Pancreas (tissue), 10 donors: ENCODE measurements around the gene KANTR. TPM values are rescaled to one million over a fixed set of nuclear protein-coding genes. Genes with fewer than 3 reads are reported as not detected.

ENCODE experiments used
- ATAC-seq, 4 donors: fragments of 200-7000 bp; cut with Tn5 transposase; one replicate each; pipeline versions ENCODE4 v1.8.0 to v1.9.1; 2020; ENCODE audit warnings: mild to moderate bottlenecking in 4 of 4, moderate library complexity in 4 of 4
- DNase-seq, 6 donors: peaks; one replicate each; pipeline ENCODE4 v3.0.0-alpha.2; 2020
- FAIRE-seq: peaks from 2 replicates; lab custom pipeline; 2012; peaks lifted over from hg19 to GRCh38; lab: Jason Lieb, UNC
- H3K27ac ChIP-seq, 4 donors: fragments of 200-600 bp; sonication (generic); 1 replicate in 3 of 4; 2 replicates in 1 of 4; pipeline versions ENCODE4 v1.5.0 to v1.8.0; 2020
- H3K27me3 ChIP-seq, 4 donors: fragments of 200-600 bp; one replicate each; pipeline ENCODE4 v1.8.0; 2021
- H3K36me3 ChIP-seq, 3 donors: fragments of 200-600 bp; sonication (generic) in 1 of 3; one replicate each; pipeline versions ENCODE4 v1.5.0 to v1.8.0; 2020 to 2021
- H3K4me1 ChIP-seq, 3 donors: fragments of 200-600 bp; one replicate each; pipeline ENCODE4 v1.8.0; 2021
- H3K4me3 ChIP-seq, 4 donors: fragments of 200-600 bp; sonication (generic) in 2 of 4; one replicate each; pipeline versions ENCODE4 v1.5.0 to v1.8.0; 2020 to 2021
- H3K9me3 ChIP-seq, 4 donors: fragments of 200-600 bp; one replicate each; pipeline ENCODE4 v1.8.0; 2021
- CTCF ChIP-seq, 4 donors: fragments of 200-600 bp; sonication (generic) in 3 of 4; IDR thresholded peaks; one replicate each; pipeline versions ENCODE4 v1.5.0 to v1.8.0; 2021; ENCODE audit warnings: antibody characterized with exemption in 4 of 4
- WGBS, 2 donors: extraction: QIAGEN DNeasy Blood & Tissue Kit; methylation state at CpG; one replicate each; pipeline ENCODE4 v1.1.7; 2013; 5-methylcytosine and 5-hydroxymethylcytosine counted together
- intact Hi-C, 3 donors: fragments of 100-400 bp; cut with DNase I; formaldehyde crosslinking; loops; one replicate each; pipeline versions ENCODE4 v1.11.1 to v1.14.2; 2022
- polyA plus RNA-seq, 2 donors: library from polyadenylated mRNA; stranded (reverse); fragments of 200-250 nt; gene quantifications; one replicate each; pipeline ENCODE4 v1.2.3, GENCODE V29; 2013
- total RNA-seq, 6 donors: library from RNA; stranded (reverse); fragmentation: NEBNext Ultra II Directional in 4 of 6; extraction: Animal tissue kit (Norgen Biotek cat#: 25700) in 4 of 6; gene quantifications; one replicate each; pipeline versions ENCODE4 v1.2.1 to v1.2.4, GENCODE V29; 2021 to 2023
- donor health status: healthy with polysubstance abuse.
- donor health status: DM: no; HTN: no; CAD: no; lungs with moderate emphysema.
- donor health status: DM: no; HTN: no; CAD: no.
- donor health status: control.
- donor health status: control.
- donor health status: Bipolar disorder and iron deficiency.
- donor health status: DM: yes; HTN: yes; CAD: no.
- donor health status: DM: no; HTN: no; CAD: no.
- donor health status: DM: no; HTN: no; CAD: no.
- donor health status: DM: yes; HTN: yes; CAD: no.

Gene KANTR
- total and polyA plus RNA-seq, 8 donors = 2.4 to 10.8 (median 5.2) TPM

GRCh38 chrX:53088136-53088974 lies 5.6 kb upstream of the KANTR start:
- no peak for TF ChIP-seq CTCF (IDR thresholded peaks at IDR 0.05)

GRCh38 chrX:53089224-53089842 lies 4.6 kb upstream of the KANTR start:
- FAIRE-seq = peak; percentile 97
- peak overlapping the region in 2 of 4 donors; percentile 9 to 41 for H3K4me3 ChIP-seq
- intact Hi-C loops = no loop called here
- H3K27me3 ChIP-seq = peaks cover 0 to 5% (median 0%) of the 10 kb centered on the region in 4 donors
- TF ChIP-seq CTCF (IDR thresholded peaks at IDR 0.05) = peak; percentile 65 to 78 (median 72)
- no peaks in the 10 kb centered on the region for H3K4me1 ChIP-seq
- WGBS, 2 donors = 9 to 18% methylated on average over 11 of the region's 11 CpGs
- DNase-seq = peak in 3 of 6 donors; percentile 36 to 58 (median 50)
- peak; percentile 22 to 56 (median 46) for ATAC-seq
- H3K36me3 ChIP-seq = no peaks in the 10 kb centered on the region
- no peaks in the 10 kb centered on the region for H3K9me3 ChIP-seq
- H3K27ac ChIP-seq = peak overlapping the region; percentile 54 to 75 (median 69)

More at GRCh38 chrX:53088136-53088974, 5.6 kb upstream of the KANTR start:
- H3K36me3 ChIP-seq = no peaks in the 10 kb centered on the region
- H3K4me3 ChIP-seq = peak overlapping the region in 2 of 4 donors; percentile 9 to 41
- FAIRE-seq (peak; percentile 75), ATAC-seq (peak; percentile 84 to 91 (median 88)), DNase-seq (peak; percentile 79 to 92 (median 84))
- no peaks in the 10 kb centered on the region for H3K4me1 ChIP-seq
- H3K27me3 ChIP-seq = peaks cover 0 to 5% (median 0%) of the 10 kb centered on the region in 4 donors
- WGBS, 2 donors = 14 to 31% methylated on average over 49 to 51 of the region's 51 CpGs
- intact Hi-C loops = no loop called here
- H3K9me3 ChIP-seq = no peaks in the 10 kb centered on the region
- H3K27ac ChIP-seq = peak overlapping the region; percentile 54 to 75 (median 69)

- no peaks in the 10 kb centered on the region for H3K36me3 ChIP-seq
- H3K27me3 ChIP-seq = peaks cover 0 to 5% (median 0%) of the 10 kb centered on the region in 4 donors
- no peak overlapping the region for H3K4me3 ChIP-seq
- FAIRE-seq = no peak
- DNase-seq = no peak
- no peak for TF ChIP-seq CTCF (IDR thresholded peaks at IDR 0.05)
- intact Hi-C loops = no loop called here
- no peak overlapping the region for H3K27ac ChIP-seq
- H3K4me1 ChIP-seq = no peaks in the 10 kb centered on the region
- no peak for ATAC-seq
- 54 to 60% methylated on average over 2 of the region's 2 CpGs for WGBS, 2 donors
- H3K9me3 ChIP-seq = no peaks in the 10 kb centered on the region
Measured at GRCh38 chrX:53089925-53090324, 4.0 kb upstream of the KANTR start.

DNA sequence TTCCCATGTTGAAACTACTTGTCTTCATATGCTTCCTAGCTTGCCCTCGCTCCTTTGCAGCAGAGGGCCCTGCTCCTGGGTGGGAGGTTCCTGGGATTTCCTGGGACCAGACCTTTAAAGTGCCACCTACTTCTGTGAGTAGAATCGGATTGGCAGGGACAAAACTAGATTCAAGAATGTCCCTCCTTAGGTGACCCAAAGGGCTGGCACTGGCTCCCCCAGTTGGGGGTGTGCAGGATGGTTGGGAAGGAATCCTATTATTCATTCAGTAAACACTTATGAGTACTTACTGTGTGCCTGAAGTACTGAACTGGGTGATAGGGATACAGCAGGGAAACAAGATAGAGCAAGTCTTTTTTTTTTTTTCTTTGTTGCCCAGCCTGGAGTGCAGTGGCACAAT lies 2.6 kb upstream of the KANTR start:
- FAIRE-seq (no peak), DNase-seq (no peak), ATAC-seq (no peak)
- Histone ChIP-seq H3K4me3 (no peak overlapping the region), H3K27ac (no peak overlapping the region), H3K4me1 (no peaks in the 10 kb centered on the region), H3K36me3 (no peaks in the 10 kb centered on the region), H3K9me3 (no peaks in the 10 kb centered on the region), H3K27me3 (peaks cover 0 to 5% (median 0%) of the 10 kb centered on the region in 4 donors)
- 87 to 88% methylated on average over 2 of the region's 2 CpGs for WGBS, 2 donors
- TF ChIP-seq CTCF (IDR thresholded peaks at IDR 0.05) = no peak
- intact Hi-C loops = no loop called here
